Suppressor macrophage treated with lipopolysaccharide for 1 hour (primary cell): Measurements from ENCODE around the gene VPS18.

Experiments
- DNase-seq, 3 donors: peaks; one replicate each; pipeline ENCODE4 v3.0.0-alpha.2; 2020 to 2022

VPS18 gene

DNA sequence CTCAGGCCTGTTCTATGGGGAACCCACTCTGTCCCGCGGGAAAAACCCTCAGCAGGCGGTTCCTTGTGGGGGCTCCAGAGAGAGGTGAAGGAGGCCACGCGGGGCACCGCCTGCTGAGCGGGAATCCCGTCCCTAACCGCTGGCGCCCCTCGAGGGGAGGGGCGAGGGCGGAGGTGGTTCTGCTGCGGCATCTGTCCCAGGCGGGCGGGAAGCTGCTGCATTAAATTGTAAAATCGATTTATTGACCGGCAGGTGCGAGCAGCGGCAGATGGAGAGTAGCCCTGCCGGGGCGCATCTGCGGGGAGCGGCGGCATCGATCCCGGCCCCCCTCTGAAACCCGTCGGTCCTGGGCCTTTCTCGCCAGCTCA, 31.2 kb downstream of the VPS18 start:
- DNase-seq: no peak

DNA sequence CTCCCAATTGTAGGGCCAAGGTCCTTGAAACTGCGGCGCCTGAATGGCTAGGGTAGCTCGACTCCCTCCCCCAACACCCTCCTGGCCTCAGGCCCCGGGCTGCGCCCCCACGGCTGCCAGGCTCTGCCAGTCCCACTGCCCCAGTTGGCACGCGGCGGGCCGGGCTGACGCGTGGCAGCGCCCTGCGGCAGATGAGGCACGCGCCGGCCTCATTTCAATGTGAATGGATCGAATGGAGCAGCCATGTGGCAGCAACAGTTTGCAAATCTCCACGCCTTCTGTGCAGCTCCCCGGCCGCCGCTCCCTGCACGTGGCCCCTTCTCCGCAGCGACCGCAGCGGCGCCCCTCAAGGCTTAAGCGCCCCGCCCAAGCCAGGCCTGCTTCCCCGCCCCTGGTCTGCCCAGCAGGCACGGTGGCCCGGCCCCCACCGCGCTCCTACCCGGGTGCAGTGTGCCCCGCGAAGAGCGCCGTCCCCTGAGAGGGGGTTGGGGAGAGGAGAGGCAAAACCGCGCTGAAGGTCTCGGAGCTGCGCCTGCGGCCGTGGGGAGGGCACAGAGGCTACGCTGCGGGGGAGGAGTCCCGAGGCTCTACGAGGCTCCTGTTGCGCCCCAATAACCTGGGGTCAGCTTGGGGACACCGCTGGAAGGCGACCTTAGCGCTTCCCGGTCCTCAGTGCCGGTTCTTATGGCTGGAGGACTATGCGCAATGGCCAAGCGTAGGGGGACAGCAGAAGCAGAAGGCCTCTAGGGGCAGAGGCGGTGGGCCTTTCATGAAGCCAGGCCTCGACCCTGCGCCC, 31.8 kb downstream of the VPS18 start:
- no peak for DNase-seq

GRCh38 chr15:40926659-40927494, 32.6 kb downstream of the VPS18 start:
- no peak for DNase-seq

- no peak for DNase-seq
These were observed 33.2 kb downstream of the VPS18 start for GRCh38 chr15:40927495-40927872.

GRCh38 chr15:40927873-40928806, 33.9 kb downstream of the VPS18 start:
- DNase-seq: no peak

- peak in 1 of 3 donors; percentile 62 for DNase-seq
These were observed 34.8 kb downstream of the VPS18 start, which contains the start of gene DLL4 for GRCh38 chr15:40928821-40929659. TSS of gene DLL4 (plus strand) at chr15:40929340. CDS start at chr15:40929669, 329 bp downstream.

- DNase-seq: peak; percentile 58 to 82 (median 68)
These were observed 35.6 kb downstream of the VPS18 start for GRCh38 chr15:40929660-40930429.

DNA sequence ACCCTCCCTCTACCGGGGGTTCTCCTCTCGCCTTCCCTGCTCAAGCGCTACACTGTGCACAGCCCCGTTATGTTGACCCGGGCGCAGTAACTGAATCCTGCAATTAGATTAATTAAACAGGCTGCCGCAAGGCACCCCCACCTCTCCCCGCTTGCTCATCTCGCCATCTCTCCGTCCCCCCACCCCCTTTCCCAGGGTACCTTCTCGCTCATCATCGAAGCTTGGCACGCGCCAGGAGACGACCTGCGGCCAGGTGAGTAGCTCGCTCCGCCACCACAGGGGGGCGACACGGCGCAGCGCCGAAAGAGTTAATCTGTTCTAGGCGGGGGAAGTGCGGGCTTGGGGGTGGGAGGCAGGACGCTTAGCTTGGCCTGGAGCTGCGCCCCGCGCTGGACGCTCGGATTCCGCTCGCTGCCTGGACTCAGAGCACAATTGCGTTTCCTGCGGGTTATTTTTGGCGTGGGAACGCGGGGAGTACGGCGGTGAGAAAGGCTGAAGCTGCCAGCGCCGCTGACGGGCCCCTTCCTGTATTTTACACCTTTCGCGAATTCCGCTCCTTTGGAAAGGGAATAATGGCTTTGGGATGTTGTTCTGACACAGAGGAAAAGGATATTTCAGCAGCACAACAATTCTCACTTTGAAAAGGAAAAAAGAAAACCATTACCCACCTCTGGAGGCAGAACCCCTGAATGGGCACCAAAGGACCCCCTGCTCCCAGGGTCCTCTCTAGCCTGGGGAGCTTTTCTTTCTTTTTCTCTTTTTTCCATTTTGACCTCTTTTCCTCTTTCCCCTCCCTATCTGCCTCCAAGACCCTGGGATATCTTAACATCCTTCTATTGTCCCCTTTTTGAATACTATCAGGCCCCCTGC, 36.4 kb downstream of the VPS18 start:
- DNase-seq: peak in 1 of 3 donors; percentile 28

DNA sequence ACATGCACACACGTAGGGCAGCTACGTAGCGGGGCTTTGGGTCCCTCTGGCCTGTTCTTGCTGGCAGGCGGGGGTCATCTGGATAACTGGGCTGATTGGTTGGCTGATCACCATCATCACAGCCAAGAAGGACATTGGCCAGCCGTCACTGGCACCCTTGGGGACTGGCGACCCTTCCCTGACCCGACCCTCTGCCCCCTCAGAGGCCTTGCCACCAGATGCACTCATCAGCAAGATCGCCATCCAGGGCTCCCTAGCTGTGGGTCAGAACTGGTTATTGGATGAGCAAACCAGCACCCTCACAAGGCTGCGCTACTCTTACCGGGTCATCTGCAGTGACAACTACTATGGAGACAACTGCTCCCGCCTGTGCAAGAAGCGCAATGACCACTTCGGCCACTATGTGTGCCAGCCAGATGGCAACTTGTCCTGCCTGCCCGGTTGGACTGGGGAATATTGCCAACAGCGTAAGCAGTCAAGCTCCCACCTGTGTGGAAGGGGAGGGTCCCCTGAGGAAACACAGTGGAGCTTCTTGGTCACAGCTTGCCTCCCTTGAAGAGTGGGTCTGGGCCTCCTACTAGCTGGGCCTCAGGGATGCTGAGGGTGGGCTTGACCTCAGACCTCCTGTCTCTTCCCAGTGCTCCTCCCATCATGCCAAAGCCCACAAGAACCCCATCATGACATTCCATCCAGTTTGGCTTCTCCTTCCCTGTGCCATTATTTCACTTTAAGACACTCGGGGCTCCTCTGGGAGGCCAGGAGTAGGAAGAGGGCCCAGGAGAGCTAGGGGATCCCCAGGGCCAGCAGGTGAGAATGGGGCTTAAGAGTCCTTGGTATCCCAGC, 37.3 kb downstream of the VPS18 start:
- DNase-seq: no peak

DNA sequence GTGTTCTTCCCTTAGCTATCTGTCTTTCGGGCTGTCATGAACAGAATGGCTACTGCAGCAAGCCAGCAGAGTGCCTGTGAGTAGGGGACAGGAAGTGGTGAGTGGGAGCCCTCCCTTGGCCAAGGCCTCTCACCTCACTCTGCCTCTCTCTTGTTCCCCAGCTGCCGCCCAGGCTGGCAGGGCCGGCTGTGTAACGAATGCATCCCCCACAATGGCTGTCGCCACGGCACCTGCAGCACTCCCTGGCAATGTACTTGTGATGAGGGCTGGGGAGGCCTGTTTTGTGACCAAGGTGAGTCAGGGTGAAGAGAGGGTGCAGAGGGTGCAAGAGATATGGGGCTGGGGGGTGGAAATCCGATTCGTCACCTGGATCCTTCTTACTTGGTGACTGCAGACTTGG, 37.9 kb downstream of the VPS18 start:
- no peak for DNase-seq

- no peak for DNase-seq
These were observed 38.6 kb downstream of the VPS18 start for GRCh38 chr15:40932649-40933516.

GRCh38 chr15:40933517-40933902, 39.3 kb downstream of the VPS18 start:
- peak; percentile 37 to 48 (median 47) for DNase-seq

- DNase-seq: no peak
These were observed 40.2 kb downstream of the VPS18 start for GRCh38 chr15:40934457-40934856.

- DNase-seq: no peak
These were observed 42.0 kb downstream of the VPS18 start for GRCh38 chr15:40936234-40936708.

DNA sequence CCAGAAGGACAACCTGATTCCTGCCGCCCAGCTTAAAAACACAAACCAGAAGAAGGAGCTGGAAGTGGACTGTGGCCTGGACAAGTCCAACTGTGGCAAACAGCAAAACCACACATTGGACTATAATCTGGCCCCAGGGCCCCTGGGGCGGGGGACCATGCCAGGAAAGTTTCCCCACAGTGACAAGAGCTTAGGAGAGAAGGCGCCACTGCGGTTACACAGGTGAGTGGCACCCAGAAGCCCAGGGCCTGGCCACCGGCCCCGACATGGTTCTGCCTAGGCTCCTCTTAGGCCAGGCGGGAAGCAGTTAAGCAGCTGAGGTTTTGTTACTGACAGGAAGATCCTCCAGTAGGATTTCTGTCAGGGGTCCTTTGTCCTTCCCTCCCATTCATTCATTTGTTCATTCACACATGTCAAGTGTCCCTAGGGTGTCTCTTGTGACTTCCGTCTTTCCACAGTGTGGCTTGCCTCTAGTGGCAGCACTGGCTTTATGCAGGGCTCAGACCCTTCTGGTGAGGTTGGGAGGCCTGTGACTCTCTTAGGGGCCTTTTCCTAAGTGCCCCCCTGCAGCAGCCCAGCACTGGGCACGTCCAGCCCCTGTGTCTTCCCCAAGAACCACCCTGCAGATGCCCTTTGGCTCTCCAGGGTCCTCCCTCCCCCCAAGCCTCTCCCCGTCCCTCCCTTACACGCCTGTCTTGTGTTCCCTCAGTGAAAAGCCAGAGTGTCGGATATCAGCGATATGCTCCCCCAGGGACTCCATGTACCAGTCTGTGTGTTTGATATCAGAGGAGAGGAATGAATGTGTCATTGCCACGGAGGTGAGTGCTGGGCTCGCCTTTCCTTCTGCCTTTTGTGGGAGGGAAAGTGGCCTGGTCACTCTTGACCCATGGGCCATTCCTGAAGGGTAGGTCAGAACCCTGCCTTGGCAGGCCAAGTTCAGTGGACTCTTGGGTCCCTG, 42.7 kb downstream of the VPS18 start:
- no peak for DNase-seq

GRCh38 chr15:40937762-40938535, 43.7 kb downstream of the VPS18 start:
- no peak for DNase-seq
